ENCODE data around the gene ARHGEF33. TPM values are rescaled to one million over a fixed set of nuclear protein-coding genes. Genes with fewer than 3 reads are reported as not detected.

Gene ARHGEF33
- polyA plus RNA-seq, 1 donor from 2014 or later, result 1.5 TPM

DNA sequence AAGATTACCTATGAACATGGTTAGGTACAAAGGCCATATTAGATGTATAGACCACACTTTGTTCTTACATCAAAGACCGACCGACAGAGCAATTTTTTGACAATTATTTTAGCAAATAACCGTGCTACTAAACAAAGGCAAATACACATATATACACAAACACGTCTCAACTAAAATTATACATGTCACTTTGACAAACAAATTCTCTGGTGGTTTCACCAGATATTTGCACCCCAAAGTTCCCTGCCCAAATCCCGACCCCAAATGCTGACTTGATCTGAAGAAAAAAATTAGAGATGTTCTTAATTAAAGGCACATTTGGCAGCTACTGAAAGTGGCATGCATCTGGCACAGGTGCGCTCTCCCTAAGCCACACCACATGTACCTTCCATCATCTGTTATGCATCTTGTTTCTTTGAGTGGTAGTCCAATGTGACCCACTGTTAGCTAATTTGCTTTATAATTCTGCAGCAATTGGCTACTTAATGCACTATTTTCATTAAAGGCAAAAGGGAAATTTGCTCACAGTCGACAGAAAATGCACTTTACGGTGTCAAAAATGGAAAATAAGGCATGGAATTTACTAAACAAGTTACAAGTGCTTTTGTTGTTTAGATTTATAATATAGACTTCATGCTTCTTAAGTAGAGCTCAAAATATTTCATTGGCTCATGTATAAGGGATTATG, 92.1 kb downstream of the ARHGEF33 start (continued):
- TF ChIP-seq, protein P1, sequence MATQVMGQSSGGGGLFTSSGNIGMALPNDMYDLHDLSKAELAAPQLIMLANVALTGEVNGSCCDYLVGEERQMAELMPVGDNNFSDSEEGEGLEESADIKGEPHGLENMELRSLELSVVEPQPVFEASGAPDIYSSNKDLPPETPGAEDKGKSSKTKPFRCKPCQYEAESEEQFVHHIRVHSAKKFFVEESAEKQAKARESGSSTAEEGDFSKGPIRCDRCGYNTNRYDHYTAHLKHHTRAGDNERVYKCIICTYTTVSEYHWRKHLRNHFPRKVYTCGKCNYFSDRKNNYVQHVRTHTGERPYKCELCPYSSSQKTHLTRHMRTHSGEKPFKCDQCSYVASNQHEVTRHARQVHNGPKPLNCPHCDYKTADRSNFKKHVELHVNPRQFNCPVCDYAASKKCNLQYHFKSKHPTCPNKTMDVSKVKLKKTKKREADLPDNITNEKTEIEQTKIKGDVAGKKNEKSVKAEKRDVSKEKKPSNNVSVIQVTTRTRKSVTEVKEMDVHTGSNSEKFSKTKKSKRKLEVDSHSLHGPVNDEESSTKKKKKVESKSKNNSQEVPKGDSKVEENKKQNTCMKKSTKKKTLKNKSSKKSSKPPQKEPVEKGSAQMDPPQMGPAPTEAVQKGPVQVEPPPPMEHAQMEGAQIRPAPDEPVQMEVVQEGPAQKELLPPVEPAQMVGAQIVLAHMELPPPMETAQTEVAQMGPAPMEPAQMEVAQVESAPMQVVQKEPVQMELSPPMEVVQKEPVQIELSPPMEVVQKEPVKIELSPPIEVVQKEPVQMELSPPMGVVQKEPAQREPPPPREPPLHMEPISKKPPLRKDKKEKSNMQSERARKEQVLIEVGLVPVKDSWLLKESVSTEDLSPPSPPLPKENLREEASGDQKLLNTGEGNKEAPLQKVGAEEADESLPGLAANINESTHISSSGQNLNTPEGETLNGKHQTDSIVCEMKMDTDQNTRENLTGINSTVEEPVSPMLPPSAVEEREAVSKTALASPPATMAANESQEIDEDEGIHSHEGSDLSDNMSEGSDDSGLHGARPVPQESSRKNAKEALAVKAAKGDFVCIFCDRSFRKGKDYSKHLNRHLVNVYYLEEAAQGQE (IDR thresholded peaks at IDR 0.05; ENCODE audit: borderline replicate concordance), result no peak

DNA sequence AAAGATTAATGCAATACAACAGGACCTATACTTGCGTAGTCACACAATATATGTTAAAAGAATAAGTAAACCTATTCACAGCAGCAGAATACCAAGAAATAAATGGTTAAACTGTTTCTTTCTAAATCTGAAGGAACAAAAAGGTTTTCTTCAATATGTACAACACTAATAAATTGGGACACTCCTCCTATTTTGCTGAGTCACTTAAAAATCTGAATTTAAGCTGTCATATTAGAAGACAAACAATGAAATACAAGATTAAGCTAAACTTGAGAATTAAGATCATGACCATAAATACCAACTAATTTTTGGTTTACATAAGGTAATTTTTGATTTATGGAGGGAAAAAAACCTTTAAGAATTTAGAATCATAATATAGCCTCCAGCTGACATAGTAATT, 92.8 kb downstream of the ARHGEF33 start:
- Histone ChIP-seq H3K4me2 (ENCODE audit: low read length) (no peak overlapping the region), H3K4me3 (ENCODE audit: low read length) (no peak overlapping the region), H2AFZ (ENCODE audit: low read depth, low read length) (no peak overlapping the region), H3F3A (ENCODE audit: insufficient read depth, low read length, poor library complexity, severe bottlenecking) (no peaks in the 10 kb centered on the region), H3K27ac (ENCODE audit: low read length) (no peak overlapping the region), H3K9me2 (ENCODE audit: insufficient read depth, low read length) (no peaks in the 10 kb centered on the region), H3K27me3 (ENCODE audit: insufficient read depth, low read depth, low read length) (no peaks in the 10 kb centered on the region), H3K36me3 (ENCODE audit: insufficient read depth, low read length) (no peaks in the 10 kb centered on the region), H3K79me2 (replicated peaks; ENCODE audit: insufficient read depth, low read length) (no peaks in the 10 kb centered on the region), H3K9ac (ENCODE audit: low read length) (no peak overlapping the region), H4K20me1 (ENCODE audit: insufficient read depth) (no peaks in the 10 kb centered on the region), H3K9me3 (ENCODE audit: low read length) (no peaks in the 10 kb centered on the region)
- TF ChIP-seq, protein P1 (IDR thresholded peaks at IDR 0.05; ENCODE audit: borderline replicate concordance), result no peak
- TF ChIP-seq MXI1 (conservative IDR thresholded peaks at IDR 0.05; ENCODE audit: poor library complexity, severe bottlenecking) (no peak), RAD21 (conservative IDR thresholded peaks at IDR 0.05) (no peak), SMC3 (conservative IDR thresholded peaks at IDR 0.05; ENCODE audit: poor library complexity) (no peak), POLR2AphosphoS5 (IDR thresholded peaks at IDR 0.05) (no peak), EZH2 (IDR thresholded peaks at IDR 0.05; ENCODE audit: borderline replicate concordance, insufficient read depth, low read length, poor library complexity, severe bottlenecking) (no peak), TAF1 (IDR thresholded peaks at IDR 0.05; ENCODE audit: low read depth) (no peak), EP300 (conservative IDR thresholded peaks at IDR 0.05; ENCODE audit: poor library complexity, severe bottlenecking) (no peak)
- TF ChIP-seq, protein P2, sequence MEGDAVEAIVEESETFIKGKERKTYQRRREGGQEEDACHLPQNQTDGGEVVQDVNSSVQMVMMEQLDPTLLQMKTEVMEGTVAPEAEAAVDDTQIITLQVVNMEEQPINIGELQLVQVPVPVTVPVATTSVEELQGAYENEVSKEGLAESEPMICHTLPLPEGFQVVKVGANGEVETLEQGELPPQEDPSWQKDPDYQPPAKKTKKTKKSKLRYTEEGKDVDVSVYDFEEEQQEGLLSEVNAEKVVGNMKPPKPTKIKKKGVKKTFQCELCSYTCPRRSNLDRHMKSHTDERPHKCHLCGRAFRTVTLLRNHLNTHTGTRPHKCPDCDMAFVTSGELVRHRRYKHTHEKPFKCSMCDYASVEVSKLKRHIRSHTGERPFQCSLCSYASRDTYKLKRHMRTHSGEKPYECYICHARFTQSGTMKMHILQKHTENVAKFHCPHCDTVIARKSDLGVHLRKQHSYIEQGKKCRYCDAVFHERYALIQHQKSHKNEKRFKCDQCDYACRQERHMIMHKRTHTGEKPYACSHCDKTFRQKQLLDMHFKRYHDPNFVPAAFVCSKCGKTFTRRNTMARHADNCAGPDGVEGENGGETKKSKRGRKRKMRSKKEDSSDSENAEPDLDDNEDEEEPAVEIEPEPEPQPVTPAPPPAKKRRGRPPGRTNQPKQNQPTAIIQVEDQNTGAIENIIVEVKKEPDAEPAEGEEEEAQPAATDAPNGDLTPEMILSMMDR (IDR thresholded peaks at IDR 0.05; ENCODE audit: poor library complexity, severe bottlenecking), result no peak
